Measurements from ENCODE around the gene XPNPEP3.

Gene XPNPEP3

GRCh38 chr22:40957601-40958000 is 100.7 kb downstream of the XPNPEP3 start:
- H3K27ac ChIP-seq, result no peak overlapping the region
- no peak for DNase-seq (ENCODE audit: low spot score)
- TF ChIP-seq, protein P1, sequence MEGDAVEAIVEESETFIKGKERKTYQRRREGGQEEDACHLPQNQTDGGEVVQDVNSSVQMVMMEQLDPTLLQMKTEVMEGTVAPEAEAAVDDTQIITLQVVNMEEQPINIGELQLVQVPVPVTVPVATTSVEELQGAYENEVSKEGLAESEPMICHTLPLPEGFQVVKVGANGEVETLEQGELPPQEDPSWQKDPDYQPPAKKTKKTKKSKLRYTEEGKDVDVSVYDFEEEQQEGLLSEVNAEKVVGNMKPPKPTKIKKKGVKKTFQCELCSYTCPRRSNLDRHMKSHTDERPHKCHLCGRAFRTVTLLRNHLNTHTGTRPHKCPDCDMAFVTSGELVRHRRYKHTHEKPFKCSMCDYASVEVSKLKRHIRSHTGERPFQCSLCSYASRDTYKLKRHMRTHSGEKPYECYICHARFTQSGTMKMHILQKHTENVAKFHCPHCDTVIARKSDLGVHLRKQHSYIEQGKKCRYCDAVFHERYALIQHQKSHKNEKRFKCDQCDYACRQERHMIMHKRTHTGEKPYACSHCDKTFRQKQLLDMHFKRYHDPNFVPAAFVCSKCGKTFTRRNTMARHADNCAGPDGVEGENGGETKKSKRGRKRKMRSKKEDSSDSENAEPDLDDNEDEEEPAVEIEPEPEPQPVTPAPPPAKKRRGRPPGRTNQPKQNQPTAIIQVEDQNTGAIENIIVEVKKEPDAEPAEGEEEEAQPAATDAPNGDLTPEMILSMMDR (IDR thresholded peaks at IDR 0.05), result no peak
- H3K4me3 ChIP-seq, result no peak overlapping the region

DNA sequence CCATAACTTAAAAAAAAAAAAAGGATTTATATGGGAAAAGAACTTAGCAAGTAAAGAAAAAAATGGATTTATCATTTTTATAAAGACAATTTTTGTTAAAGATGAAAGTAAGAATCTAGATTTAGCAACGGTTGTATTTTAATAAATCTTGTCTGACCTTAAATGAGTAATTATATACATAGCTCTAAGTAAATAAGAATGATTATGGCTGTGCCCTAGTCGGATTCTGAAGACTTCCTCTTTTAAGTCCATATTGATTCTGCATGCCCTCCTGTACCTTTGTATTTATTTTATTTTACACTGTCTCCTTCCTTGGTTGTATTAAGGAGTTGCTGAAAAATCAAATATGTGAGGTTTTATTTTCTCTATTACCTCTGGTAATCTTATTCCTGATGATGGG is 101.4 kb downstream of the XPNPEP3 start:
- TF ChIP-seq, protein P1 (IDR thresholded peaks at IDR 0.05), result no peak
- DNase-seq (ENCODE audit: low spot score), result no peak
- Histone ChIP-seq H3K27ac (no peak overlapping the region), H3K4me3 (no peak overlapping the region)

- TF ChIP-seq, protein P1 (IDR thresholded peaks at IDR 0.05), result no peak
- DNase-seq (ENCODE audit: low spot score), result no peak
- Histone ChIP-seq H3K27ac (no peak overlapping the region), H3K4me3 (no peak overlapping the region)
Observed at GRCh38 chr22:40960145-40960544, 103.2 kb downstream of the XPNPEP3 start.

- no peak overlapping the region for H3K4me3 ChIP-seq
- no peak overlapping the region for H3K27ac ChIP-seq
- no peak for DNase-seq (ENCODE audit: low spot score)
- TF ChIP-seq, protein P1 (IDR thresholded peaks at IDR 0.05), result no peak
Observed at GRCh38 chr22:40965936-40966725, 109.2 kb downstream of the XPNPEP3 start.

- TF ChIP-seq, protein P1 (IDR thresholded peaks at IDR 0.05), result no peak
Observed at GRCh38 chr22:40966726-40967085, 109.8 kb downstream of the XPNPEP3 start.

GRCh38 chr22:40967111-40967760 is 110.3 kb downstream of the XPNPEP3 start:
- TF ChIP-seq, protein P1 (IDR thresholded peaks at IDR 0.05), result no peak
- Histone ChIP-seq H3K27ac (no peak overlapping the region), H3K4me3 (no peak overlapping the region)
- no peak for DNase-seq (ENCODE audit: low spot score)

More at GRCh38 chr22:40966726-40967085, 109.8 kb downstream of the XPNPEP3 start:
- no peak overlapping the region for H3K4me3 ChIP-seq
- H3K27ac ChIP-seq, result no peak overlapping the region
- no peak for DNase-seq (ENCODE audit: low spot score)

DNA sequence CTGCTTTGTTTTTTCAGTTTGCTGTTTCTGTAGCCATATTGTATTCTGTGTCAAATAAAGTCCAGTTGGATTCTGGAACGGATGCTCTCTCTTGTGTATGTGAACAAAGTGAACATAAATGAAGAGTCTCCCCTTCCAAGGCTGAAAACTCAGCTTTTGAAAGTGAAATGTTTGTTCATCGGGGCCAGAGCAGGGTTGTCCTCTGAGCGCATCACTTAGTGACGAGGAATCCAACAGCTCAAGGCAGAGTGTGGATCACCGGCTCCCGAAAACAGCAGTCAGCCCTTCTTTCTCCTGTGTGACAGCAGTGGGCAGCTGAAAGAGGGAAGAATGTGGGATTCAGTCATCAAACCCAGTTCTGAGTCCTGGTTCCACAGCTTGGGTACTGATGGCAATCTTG is 115.6 kb downstream of the XPNPEP3 start:
- no peak overlapping the region for H3K27ac ChIP-seq
- no peak overlapping the region for H3K4me3 ChIP-seq
- TF ChIP-seq, protein P1 (IDR thresholded peaks at IDR 0.05), result no peak
- DNase-seq (ENCODE audit: low spot score), result no peak

Measured in coronary artery (tissue), 2 donors.